K562 (cell line): ENCODE measurements around the gene STARD13. TPM values are rescaled to one million over a fixed set of nuclear protein-coding genes. Genes with fewer than 3 reads are reported as not detected.

ENCODE experiments used
- ATAC-seq: fragments of 200-7000 bp; cut with Tn5 transposase; 3 replicates; pipeline ENCODE4 v1.9.1; 2020; ENCODE audit warnings: moderate library complexity
- BruUV-seq: library from RNA; stranded (reverse); fragments of 400-500 nt; replicated peaks from 2 replicates; lab custom pipeline; 2021; lab: Mats Ljungman, UMichigan
- CTCF ChIA-PET: fragments of 300-600 bp; formaldehyde crosslinking; extraction: SDS; loops from one replicate; lab custom pipeline; 2021; ENCODE audit warnings: low intra/inter-chr PET ratio; lab: Yijun Ruan, JAX
- POLR2A ChIA-PET: fragments of 300-600, 350-650 bp; sonication (Branson Sonifier 250); formaldehyde crosslinking; extraction: SDS; loops from one replicate; lab custom pipeline; 2021; ENCODE audit warnings: antibody characterized with exemption, inconsistent platforms; lab: Yijun Ruan, JAX
- DNase-seq, 4 experiments: peaks; one replicate each; pipeline versions ENCODE4 v3.0.0 to v3.0.0-alpha.2; 2011 to 2018; ENCODE audit warnings: low spot score in 3 of 4, mixed read lengths in 3 of 4; ENCODE audit errors: extremely low read depth in 1 of 4
- FAIRE-seq: peaks from 2 replicates; lab custom pipeline; 2011; peaks lifted over from hg19 to GRCh38; lab: Jason Lieb, UNC
- H2AFZ ChIP-seq: 2 replicates; pipeline ENCODE4 v1.6.0; 2011; ENCODE audit warnings: low read depth, low read length, control low read depth, inconsistent platforms
- H3K27ac ChIP-seq: fragments of 200-600 bp; 3 replicates; pipeline ENCODE4 v1.8.0; 2011; ENCODE audit warnings: low read depth, mild to moderate bottlenecking, control low read depth, inconsistent platforms, low read length, moderate library complexity, mixed read lengths; ENCODE audit errors: extremely low read depth
- H3K27me3 ChIP-seq, 2 experiments: fragments of 300-600 bp in 1 of 2; 2 replicates in 1 of 2; 3 replicates in 1 of 2; pipeline versions ENCODE4 v1.6.0 to v1.8.0; 2011; ENCODE audit warnings: inconsistent platforms in 2 of 2, low read length in 2 of 2, mild to moderate bottlenecking in 1 of 2, mixed read lengths in 1 of 2, moderate library complexity in 1 of 2; ENCODE audit not compliant: control insufficient read depth in 2 of 2, insufficient read depth in 2 of 2
- H3K36me3 ChIP-seq: fragments of 300-600 bp; 3 replicates; pipeline ENCODE4 v1.8.0; 2011; ENCODE audit warnings: mild to moderate bottlenecking, low read length, inconsistent platforms; ENCODE audit not compliant: control insufficient read depth, insufficient read depth
- H3K4me1 ChIP-seq, 2 experiments: fragments of 200-600 bp in 1 of 2; replicated peaks in 1 of 2; 2 replicates in 1 of 2; 3 replicates in 1 of 2; pipeline versions ENCODE4 v1.5.1 to v1.8.0; 2011; ENCODE audit warnings: inconsistent platforms in 2 of 2, low read length in 2 of 2, mild to moderate bottlenecking in 1 of 2, mixed read lengths in 1 of 2, moderate library complexity in 1 of 2; ENCODE audit not compliant: control insufficient read depth in 2 of 2, insufficient read depth in 2 of 2
- H3K4me2 ChIP-seq: 2 replicates; pipeline ENCODE4 v1.6.1; 2011; ENCODE audit warnings: low read length, control low read depth, inconsistent platforms, mixed read lengths; ENCODE audit not compliant: insufficient read depth
- H3K4me3 ChIP-seq: fragments of 200-600 bp; sonication (generic), shearing (Covaris generic); 2 replicates; pipeline ENCODE4 v1.5.1; 2016; ENCODE audit warnings: control low read depth, inconsistent platforms
- H3K79me2 ChIP-seq: fragments of 200-600 bp; 3 replicates; pipeline ENCODE4 v1.8.0; 2011; ENCODE audit warnings: low read length, inconsistent platforms; ENCODE audit not compliant: control insufficient read depth, insufficient read depth
- H3K9ac ChIP-seq, 2 experiments: 2 replicates each; pipeline versions ENCODE4 v1.6.0 to v1.6.1; 2011; ENCODE audit warnings: low read depth in 2 of 2, low read length in 2 of 2, control low read depth in 1 of 2, inconsistent platforms in 1 of 2, mild to moderate bottlenecking in 1 of 2, mixed read lengths in 1 of 2; ENCODE audit not compliant: insufficient read depth in 1 of 2
- H3K9me1 ChIP-seq: one replicate; pipeline ENCODE4 v1.6.0; 2011; ENCODE audit warnings: inconsistent platforms, mild to moderate bottlenecking, low read length, moderate library complexity; ENCODE audit not compliant: control insufficient read depth, insufficient read depth
- H3K9me3 ChIP-seq: replicated peaks from 2 replicates; pipeline ENCODE4 v1.5.1; 2011; ENCODE audit warnings: low read depth, low read length, inconsistent platforms; ENCODE audit not compliant: control insufficient read depth, insufficient read depth
- H4K20me1 ChIP-seq: replicated peaks from 2 replicates; pipeline ENCODE4 v1.6.1; 2011; ENCODE audit warnings: low read length, inconsistent platforms, mixed read lengths; ENCODE audit not compliant: control insufficient read depth, insufficient read depth
- NONO ChIP-seq, 2 experiments: fragments of 200-400 bp in 1 of 2; fragments of 450-650 bp in 1 of 2; formaldehyde crosslinking in 1 of 2; IDR thresholded peaks; 2 replicates each; pipeline ENCODE4 v1.6.1; 2017; ENCODE audit warnings: low read depth in 2 of 2, mild to moderate bottlenecking in 2 of 2, moderate library complexity in 2 of 2, low read length in 1 of 2
- RBM39 ChIP-seq: fragments of 200-400 bp; formaldehyde crosslinking; optimal IDR thresholded peaks from 2 replicates; pipeline ENCODE3; 2018; ENCODE audit warnings: low read depth, low read length
- SOX6 ChIP-seq: fragments of 450-650 bp; IDR thresholded peaks from 2 replicates; pipeline ENCODE4 v1.6.1; 2014; ENCODE audit warnings: mild to moderate bottlenecking
- XRCC3 ChIP-seq: fragments of 450-650 bp; IDR thresholded peaks from 2 replicates; pipeline ENCODE4 v1.6.1; 2017; ENCODE audit warnings: mild to moderate bottlenecking, moderate library complexity
- WGBS: fragments of 100-300 bp; shearing (Covaris generic); methylation state at CpG from one replicate; pipeline ENCODE4 v1.1.6; 2016; ENCODE audit warnings: low coverage, mixed read lengths; ENCODE audit not compliant: insufficient coverage; ENCODE audit errors: missing lambda C conversion rate; 5-methylcytosine and 5-hydroxymethylcytosine counted together
- in situ Hi-C: fragments of 300-500 bp; cut with MboI; formaldehyde crosslinking; loops from 4 replicates; pipeline ENCODE4 v1.15.0; 2018; ENCODE audit warnings: inconsistent platforms, mixed read lengths
- intact Hi-C: fragments of 100-400 bp; cut with micrococcal nuclease; formaldehyde crosslinking; loops from 2 replicates; pipeline ENCODE4 v1.14.2; 2022
- polyA plus RNA-seq, 8 experiments: library from polyadenylated mRNA; depleted of rRNA in 4 of 8; stranded (reverse) in 5 of 8; unstranded in 3 of 8; fragments of >200 nt; fragmentation: Nextera tagmentation in 2 of 8; fragmentation: Illumina TruSeq in 1 of 8; extraction: Ambion mirVana in 2 of 8; extraction: Trizol in 1 of 8; gene quantifications; 2 replicates each; pipeline versions ENCODE4 v1.2.1 to v1.2.3, GENCODE V29; 2011 to 2014; ENCODE audit warnings: inconsistent platforms in 1 of 8, missing spikeins in 1 of 8
- total RNA-seq, 7 experiments: library from RNA; depleted of rRNA in 6 of 7; stranded (reverse); fragments of >200 nt in 6 of 7; fragmentation: Illumina TruSeq in 2 of 7; extraction: Trizol in 2 of 7; gene quantifications; 2 replicates each; pipeline versions ENCODE4 v1.2.1 to v1.2.3, GENCODE V29; 2011 to 2021; ENCODE audit warnings: low replicate concordance in 1 of 7
- TF ChIP-seq, protein P1 (sequence below): sonication (generic); formaldehyde crosslinking; IDR thresholded peaks from 2 replicates; pipeline ENCODE4 v1.8.1; 2023; ENCODE audit warnings: mild to moderate bottlenecking, missing genetic modification reagents
- TF ChIP-seq, protein P2 (sequence below): sonication (generic); formaldehyde crosslinking; IDR thresholded peaks from 2 replicates; pipeline ENCODE4 v1.8.0; 2023; ENCODE audit warnings: missing genetic modification reagents, mild to moderate bottlenecking, borderline replicate concordance
- TF ChIP-seq, protein P3 (sequence below): sonication (generic); formaldehyde crosslinking; IDR thresholded peaks from 2 replicates; pipeline ENCODE4 v1.8.0; 2022; ENCODE audit warnings: mild to moderate bottlenecking, missing genetic modification reagents

Gene STARD13
- total and polyA plus RNA-seq, 9 of the 15 experiments (the other 6 are each of a cell fraction or from before 2014, with no cell fraction given): 0.11 TPM; not detected in 8

DNA sequence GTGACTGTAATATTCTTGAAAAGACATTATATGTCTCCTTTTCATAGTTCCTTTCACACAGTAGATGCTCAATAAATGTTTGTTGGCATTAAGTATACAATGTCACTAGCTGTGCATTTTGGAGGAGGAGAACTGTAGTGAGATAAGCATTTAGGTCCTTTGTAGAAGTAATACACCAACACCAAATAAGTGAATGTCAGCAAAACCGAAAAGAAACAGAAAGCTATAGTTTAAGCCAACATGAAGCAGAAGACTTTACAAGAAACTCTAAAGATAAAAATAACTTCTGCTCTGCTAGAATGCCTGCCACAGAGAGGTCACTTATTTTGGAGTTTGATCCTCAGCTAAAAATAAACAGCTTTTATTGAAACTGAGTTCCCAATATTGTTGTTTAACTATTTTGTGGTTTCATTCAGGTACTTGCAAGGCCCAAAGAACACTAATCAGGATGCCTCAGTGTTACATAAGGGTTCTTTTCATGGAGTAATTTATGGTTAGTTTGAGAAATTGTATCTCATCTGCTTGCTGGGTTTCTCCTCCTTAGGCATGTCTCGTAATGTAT, 86.2 kb downstream of the STARD13 start:
- DNase-seq: no peak
- H3K79me2 ChIP-seq: no peaks in the 10 kb centered on the region
- POLR2A ChIA-PET: no interaction called here
- TF ChIP-seq, protein P1, sequence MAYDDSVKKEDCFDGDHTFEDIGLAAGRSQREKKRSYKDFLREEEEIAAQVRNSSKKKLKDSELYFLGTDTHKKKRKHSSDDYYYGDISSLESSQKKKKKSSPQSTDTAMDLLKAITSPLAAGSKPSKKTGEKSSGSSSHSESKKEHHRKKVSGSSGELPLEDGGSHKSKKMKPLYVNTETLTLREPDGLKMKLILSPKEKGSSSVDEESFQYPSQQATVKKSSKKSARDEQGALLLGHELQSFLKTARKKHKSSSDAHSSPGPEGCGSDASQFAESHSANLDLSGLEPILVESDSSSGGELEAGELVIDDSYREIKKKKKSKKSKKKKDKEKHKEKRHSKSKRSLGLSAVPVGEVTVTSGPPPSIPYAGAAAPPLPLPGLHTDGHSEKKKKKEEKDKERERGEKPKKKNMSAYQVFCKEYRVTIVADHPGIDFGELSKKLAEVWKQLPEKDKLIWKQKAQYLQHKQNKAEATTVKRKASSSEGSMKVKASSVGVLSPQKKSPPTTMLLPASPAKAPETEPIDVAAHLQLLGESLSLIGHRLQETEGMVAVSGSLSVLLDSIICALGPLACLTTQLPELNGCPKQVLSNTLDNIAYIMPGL (CRISPR knock-in tag): no peak
- TF ChIP-seq, protein P2, sequence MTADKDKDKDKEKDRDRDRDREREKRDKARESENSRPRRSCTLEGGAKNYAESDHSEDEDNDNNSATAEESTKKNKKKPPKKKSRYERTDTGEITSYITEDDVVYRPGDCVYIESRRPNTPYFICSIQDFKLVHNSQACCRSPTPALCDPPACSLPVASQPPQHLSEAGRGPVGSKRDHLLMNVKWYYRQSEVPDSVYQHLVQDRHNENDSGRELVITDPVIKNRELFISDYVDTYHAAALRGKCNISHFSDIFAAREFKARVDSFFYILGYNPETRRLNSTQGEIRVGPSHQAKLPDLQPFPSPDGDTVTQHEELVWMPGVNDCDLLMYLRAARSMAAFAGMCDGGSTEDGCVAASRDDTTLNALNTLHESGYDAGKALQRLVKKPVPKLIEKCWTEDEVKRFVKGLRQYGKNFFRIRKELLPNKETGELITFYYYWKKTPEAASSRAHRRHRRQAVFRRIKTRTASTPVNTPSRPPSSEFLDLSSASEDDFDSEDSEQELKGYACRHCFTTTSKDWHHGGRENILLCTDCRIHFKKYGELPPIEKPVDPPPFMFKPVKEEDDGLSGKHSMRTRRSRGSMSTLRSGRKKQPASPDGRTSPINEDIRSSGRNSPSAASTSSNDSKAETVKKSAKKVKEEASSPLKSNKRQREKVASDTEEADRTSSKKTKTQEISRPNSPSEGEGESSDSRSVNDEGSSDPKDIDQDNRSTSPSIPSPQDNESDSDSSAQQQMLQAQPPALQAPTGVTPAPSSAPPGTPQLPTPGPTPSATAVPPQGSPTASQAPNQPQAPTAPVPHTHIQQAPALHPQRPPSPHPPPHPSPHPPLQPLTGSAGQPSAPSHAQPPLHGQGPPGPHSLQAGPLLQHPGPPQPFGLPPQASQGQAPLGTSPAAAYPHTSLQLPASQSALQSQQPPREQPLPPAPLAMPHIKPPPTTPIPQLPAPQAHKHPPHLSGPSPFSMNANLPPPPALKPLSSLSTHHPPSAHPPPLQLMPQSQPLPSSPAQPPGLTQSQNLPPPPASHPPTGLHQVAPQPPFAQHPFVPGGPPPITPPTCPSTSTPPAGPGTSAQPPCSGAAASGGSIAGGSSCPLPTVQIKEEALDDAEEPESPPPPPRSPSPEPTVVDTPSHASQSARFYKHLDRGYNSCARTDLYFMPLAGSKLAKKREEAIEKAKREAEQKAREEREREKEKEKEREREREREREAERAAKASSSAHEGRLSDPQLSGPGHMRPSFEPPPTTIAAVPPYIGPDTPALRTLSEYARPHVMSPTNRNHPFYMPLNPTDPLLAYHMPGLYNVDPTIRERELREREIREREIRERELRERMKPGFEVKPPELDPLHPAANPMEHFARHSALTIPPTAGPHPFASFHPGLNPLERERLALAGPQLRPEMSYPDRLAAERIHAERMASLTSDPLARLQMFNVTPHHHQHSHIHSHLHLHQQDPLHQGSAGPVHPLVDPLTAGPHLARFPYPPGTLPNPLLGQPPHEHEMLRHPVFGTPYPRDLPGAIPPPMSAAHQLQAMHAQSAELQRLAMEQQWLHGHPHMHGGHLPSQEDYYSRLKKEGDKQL (CRISPR knock-in tag): no peak
- TF ChIP-seq RBM39 (no peak), SOX6 (no peak), NONO (IDR thresholded peaks at IDR 0.05; ENCODE audit: low read depth in 2 of 2, low read length in 1 of 2) (no peak), XRCC3 (no peak)
- TF ChIP-seq, protein P3, sequence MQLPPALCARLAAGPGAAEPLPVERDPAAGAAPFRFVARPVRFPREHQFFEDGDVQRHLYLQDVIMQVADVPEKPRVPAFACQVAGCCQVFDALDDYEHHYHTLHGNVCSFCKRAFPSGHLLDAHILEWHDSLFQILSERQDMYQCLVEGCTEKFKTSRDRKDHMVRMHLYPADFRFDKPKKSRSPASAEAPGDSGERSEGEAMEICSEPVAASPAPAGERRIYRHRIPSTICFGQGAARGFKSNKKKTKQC (CRISPR knock-in tag): no peak

More for the DNA sequence above, 86.2 kb downstream of the STARD13 start:
- Histone ChIP-seq H3K4me1 (no peaks in the 10 kb centered on the region; a peak in 1 of 5 replicates), H3K9me1 (no peaks in the 10 kb centered on the region), H3K36me3 (no peaks in the 10 kb centered on the region), H3K27ac (no peak overlapping the region), H3K9ac (no peak overlapping the region), H3K4me2 (no peak overlapping the region), H3K27me3 (no peaks in the 10 kb centered on the region), H3K9me3 (no peaks in the 10 kb centered on the region), H3K4me3 (no peak overlapping the region), H4K20me1 (no peaks in the 10 kb centered on the region), H2AFZ (no peak overlapping the region)
- no peak for ATAC-seq
- WGBS: 0% methylated on average over 2 of the region's 2 CpGs
- BruUV-seq: no TSS peak
- intact Hi-C loops: no loop called here
- CTCF ChIA-PET: no interaction called here
- in situ Hi-C loops: no loop called here
- FAIRE-seq: no peak
